NCI-H2171 (cell line): ENCODE results near the gene GOLGA3.

Source experiments
- DNase-seq: peaks from one replicate; lab custom pipeline; 2025; lab: John Stamatoyannopoulos, UW

The GOLGA3 gene

GRCh38 chr12:132720606-132721345, 107.9 kb downstream of the GOLGA3 start:
- DNase-seq, result no peak

GRCh38 chr12:132719954-132720324, 108.7 kb downstream of the GOLGA3 start:
- no peak for DNase-seq

GRCh38 chr12:132719141-132719953, 109.3 kb downstream of the GOLGA3 start:
- DNase-seq, result no peak
